ENCODE data around the gene DPRX. TPM values are rescaled to one million over a fixed set of nuclear protein-coding genes. Genes with fewer than 3 reads are reported as not detected.
"Not testable (repeated sequence)": the region's sequence is repeated elsewhere in the genome, so short reads cannot be mapped to it uniquely, and the experiment has no call there.

DPRX gene
- polyA plus RNA-seq, 5 donors = not detected

GRCh38 chr19:53644061-53644816 is 12.4 kb downstream of the DPRX start:
- DNase-seq = no peak

GRCh38 chr19:53646144-53646543 is 14.3 kb downstream of the DPRX start:
- no peak for DNase-seq

GRCh38 chr19:53647350-53647749 is 15.6 kb downstream of the DPRX start:
- DNase-seq = no peak

GRCh38 chr19:53647792-53648191 is 16.0 kb downstream of the DPRX start:
- DNase-seq = no peak

GRCh38 chr19:53649746-53650593 is 18.2 kb downstream of the DPRX start:
- DNase-seq = no peak

- DNase-seq = no peak
Observed at GRCh38 chr19:53652476-53652875, 20.7 kb downstream of the DPRX start.

GRCh38 chr19:53655042-53655665 is 23.4 kb downstream of the DPRX start:
- no peak for DNase-seq

- DNase-seq = no peak
Observed at GRCh38 chr19:53657330-53657729, 25.5 kb downstream of the DPRX start.

GRCh38 chr19:53657778-53658177 is 26.0 kb downstream of the DPRX start:
- DNase-seq = no peak

GRCh38 chr19:53659292-53659691 is 27.5 kb downstream of the DPRX start:
- peak; percentile 14 to 18 for DNase-seq

GRCh38 chr19:53660584-53660983 is 28.8 kb downstream of the DPRX start:
- DNase-seq = no peak

- no peak for DNase-seq
Observed at GRCh38 chr19:53662209-53662608, 30.4 kb downstream of the DPRX start.

GRCh38 chr19:53664152-53664551 is 32.4 kb downstream of the DPRX start:
- DNase-seq = no peak

GRCh38 chr19:53664760-53665159 is 33.0 kb downstream of the DPRX start:
- no peak for DNase-seq

- not testable (repeated sequence) for DNase-seq
Observed at GRCh38 chr19:53666331-53666730, 34.5 kb downstream of the DPRX start.

- DNase-seq = not testable (repeated sequence)
Observed at GRCh38 chr19:53668804-53669203, 37.0 kb downstream of the DPRX start.

GRCh38 chr19:53670345-53670744 is 38.5 kb downstream of the DPRX start:
- DNase-seq = no peak

- DNase-seq = peak in 1 of 2 donors; percentile 2
Observed at GRCh38 chr19:53671663-53672062, 39.9 kb downstream of the DPRX start.

All from right lung (tissue), 5 donors.